Thyroid gland (tissue), 4 donors: ENCODE data around the gene LOXHD1.

ENCODE experiments used
- POLR2A ChIP-seq, 2 donors: fragments of 450-650 bp; IDR thresholded peaks; one replicate each; pipeline ENCODE4 v1.6.1; 2017; ENCODE audit warnings: antibody characterized with exemption in 2 of 2, mild to moderate bottlenecking in 2 of 2, moderate library complexity in 1 of 2
- TF ChIP-seq, protein P1 (sequence below), 6 experiments: fragments of 200-600 bp in 3 of 6; fragments of 450-650 bp in 3 of 6; sonication (generic) in 3 of 6; IDR thresholded peaks; one replicate each; pipeline ENCODE4 v1.5.1; 2016 to 2019; ENCODE audit warnings: antibody characterized with exemption in 6 of 6, mild to moderate bottlenecking in 2 of 6, inconsistent platforms in 1 of 6, moderate library complexity in 1 of 6

DNA sequence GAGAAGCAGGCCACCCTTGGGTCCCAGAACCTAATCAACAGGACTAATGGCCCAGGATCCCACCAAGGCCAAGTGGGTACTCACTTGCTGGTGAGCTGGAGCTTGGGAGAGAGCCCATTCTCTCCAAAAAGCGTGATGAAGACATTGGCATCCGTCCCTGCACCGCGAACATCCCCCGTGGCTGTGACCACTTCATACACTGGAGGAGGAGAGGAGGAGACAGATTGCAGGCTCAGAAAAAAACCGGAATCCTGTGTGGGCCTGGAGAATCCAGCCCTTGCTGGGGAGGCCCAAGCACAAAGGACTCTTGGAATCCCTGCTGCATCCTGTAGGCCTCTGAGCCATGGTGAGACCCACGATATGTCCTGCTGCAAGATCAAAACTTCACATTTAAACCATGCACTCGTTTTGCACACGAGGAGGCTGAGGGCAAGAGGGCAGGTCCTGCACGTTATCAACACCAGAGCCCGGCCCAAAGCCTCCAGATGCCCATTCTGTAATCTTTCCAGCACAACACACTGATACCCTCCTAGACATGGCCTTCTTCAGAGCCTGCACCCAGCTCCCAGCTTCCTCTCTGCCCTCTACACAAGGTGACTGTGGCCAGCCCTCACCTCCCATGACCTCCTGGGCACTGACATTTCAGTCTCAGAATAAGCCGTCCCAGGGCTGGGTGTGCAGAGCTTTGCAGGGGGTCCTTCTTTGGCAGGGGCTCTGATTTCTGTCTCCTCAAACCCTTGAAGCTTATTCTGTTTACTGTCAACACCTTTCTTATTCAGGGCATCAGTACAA, 7.8 kb downstream of the LOXHD1 start:
- TF ChIP-seq, protein P1, sequence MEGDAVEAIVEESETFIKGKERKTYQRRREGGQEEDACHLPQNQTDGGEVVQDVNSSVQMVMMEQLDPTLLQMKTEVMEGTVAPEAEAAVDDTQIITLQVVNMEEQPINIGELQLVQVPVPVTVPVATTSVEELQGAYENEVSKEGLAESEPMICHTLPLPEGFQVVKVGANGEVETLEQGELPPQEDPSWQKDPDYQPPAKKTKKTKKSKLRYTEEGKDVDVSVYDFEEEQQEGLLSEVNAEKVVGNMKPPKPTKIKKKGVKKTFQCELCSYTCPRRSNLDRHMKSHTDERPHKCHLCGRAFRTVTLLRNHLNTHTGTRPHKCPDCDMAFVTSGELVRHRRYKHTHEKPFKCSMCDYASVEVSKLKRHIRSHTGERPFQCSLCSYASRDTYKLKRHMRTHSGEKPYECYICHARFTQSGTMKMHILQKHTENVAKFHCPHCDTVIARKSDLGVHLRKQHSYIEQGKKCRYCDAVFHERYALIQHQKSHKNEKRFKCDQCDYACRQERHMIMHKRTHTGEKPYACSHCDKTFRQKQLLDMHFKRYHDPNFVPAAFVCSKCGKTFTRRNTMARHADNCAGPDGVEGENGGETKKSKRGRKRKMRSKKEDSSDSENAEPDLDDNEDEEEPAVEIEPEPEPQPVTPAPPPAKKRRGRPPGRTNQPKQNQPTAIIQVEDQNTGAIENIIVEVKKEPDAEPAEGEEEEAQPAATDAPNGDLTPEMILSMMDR (IDR thresholded peaks at IDR 0.05): no peak
- TF ChIP-seq POLR2A (IDR thresholded peaks at IDR 0.05): no peak
